ENCODE results near the gene RMDN2. TPM values are rescaled to one million over a fixed set of nuclear protein-coding genes. Genes with fewer than 3 reads are reported as not detected.

The RMDN2 gene
- total and polyA plus RNA-seq, 11 donors, result 2.7 to 7.2 (median 5.7) TPM

GRCh38 chr2:38021589-38021988 is 96.5 kb downstream of the RMDN2 start:
- no peaks in the 10 kb centered on the region for H3K4me1 ChIP-seq
- no peak overlapping the region for H3K4me3 ChIP-seq
- no peak for DNase-seq
- no peaks in the 10 kb centered on the region for H3K9me3 ChIP-seq
- no peaks in the 10 kb centered on the region for H3K27me3 ChIP-seq
- no peak for ATAC-seq
- 86 to 96% (median 91%) methylated on average over 8 to 9 of the region's 9 CpGs for WGBS, 4 donors
- no peak for TF ChIP-seq CTCF (IDR thresholded peaks at IDR 0.05)
- no peak for TF ChIP-seq POLR2A (IDR thresholded peaks at IDR 0.05)
- H3K27ac ChIP-seq, result no peak overlapping the region
- intact Hi-C loops (cut with DNase I), result no loop called here
- no peaks in the 10 kb centered on the region for H3K36me3 ChIP-seq

GRCh38 chr2:38026846-38027245 is 101.8 kb downstream of the RMDN2 start:
- intact Hi-C loops (cut with DNase I), result no loop called here
- peaks cover 0 to 18% (median 7%) of the 10 kb centered on the region in 12 donors for H3K4me1 ChIP-seq
- 75 to 87% (median 80%) methylated on average over 2 of the region's 2 CpGs for WGBS, 4 donors
- H3K27ac ChIP-seq, result no peak overlapping the region
- TF ChIP-seq POLR2A (IDR thresholded peaks at IDR 0.05) (no peak), CTCF (IDR thresholded peaks at IDR 0.05) (no peak)
- H3K4me3 ChIP-seq, result no peak overlapping the region
- H3K9me3 ChIP-seq, result no peaks in the 10 kb centered on the region
- DNase-seq, result no peak
- H3K27me3 ChIP-seq, result no peaks in the 10 kb centered on the region
- H3K36me3 ChIP-seq, result no peaks in the 10 kb centered on the region
- no peak for ATAC-seq

- DNase-seq (no peak), ATAC-seq (no peak)
- intact Hi-C loops (cut with DNase I), result no loop called here
- no peak for TF ChIP-seq POLR2A (IDR thresholded peaks at IDR 0.05)
- no peak for TF ChIP-seq CTCF (IDR thresholded peaks at IDR 0.05)
- Histone ChIP-seq H3K4me1 (peaks cover 0 to 18% (median 7%) of the 10 kb centered on the region in 12 donors), H3K27me3 (no peaks in the 10 kb centered on the region), H3K36me3 (no peaks in the 10 kb centered on the region), H3K4me3 (no peak overlapping the region), H3K9me3 (no peaks in the 10 kb centered on the region), H3K27ac (no peak overlapping the region)
- 92 to 97% (median 96%) methylated on average over 4 of the region's 4 CpGs for WGBS, 4 donors
Measured at GRCh38 chr2:38028829-38029228, 103.7 kb downstream of the RMDN2 start.

GRCh38 chr2:38029512-38029911 is 104.4 kb downstream of the RMDN2 start:
- intact Hi-C loops (cut with DNase I), result no loop called here
- H3K27ac ChIP-seq, result no peak overlapping the region
- H3K27me3 ChIP-seq, result no peaks in the 10 kb centered on the region
- 83 to 92% (median 88%) methylated on average over 5 of the region's 5 CpGs for WGBS, 4 donors
- no peak overlapping the region for H3K4me3 ChIP-seq
- peaks cover 0 to 18% (median 7%) of the 10 kb centered on the region in 12 donors for H3K4me1 ChIP-seq
- no peak for DNase-seq
- no peak for ATAC-seq
- H3K9me3 ChIP-seq, result no peaks in the 10 kb centered on the region
- TF ChIP-seq POLR2A (IDR thresholded peaks at IDR 0.05), result no peak
- TF ChIP-seq CTCF (IDR thresholded peaks at IDR 0.05), result no peak
- H3K36me3 ChIP-seq, result no peaks in the 10 kb centered on the region
